ENCODE measurements around the gene CCDC183.
"Not testable (repeated sequence)": the region's sequence is repeated elsewhere in the genome, so short reads cannot be mapped to it uniquely, and the experiment has no call there.

CCDC183 gene

GRCh38 chr9:136843159-136843800 lies 47.1 kb downstream of the CCDC183 start:
- not testable (repeated sequence) for H3K9me3 ChIP-seq (ENCODE audit: insufficient read depth, low read length); H3K4me3 ChIP-seq (ENCODE audit: insufficient read length, low read depth); H3K27me3 ChIP-seq (ENCODE audit: insufficient read depth, insufficient read length); DNase-seq (ENCODE audit: low read depth, low spot score)
- Histone ChIP-seq H3K9ac (ENCODE audit: insufficient read length, low read depth) (peak overlapping the region; percentile 36), H3K4me1 (ENCODE audit: insufficient read depth, insufficient read length) (peaks cover 44% of the 10 kb centered on the region), H3K36me3 (ENCODE audit: insufficient read depth, insufficient read length, low read length) (peaks cover 27% of the 10 kb centered on the region)

- H3K9me3 ChIP-seq (ENCODE audit: insufficient read depth, low read length); DNase-seq (ENCODE audit: low read depth, low spot score); H3K27me3 ChIP-seq (ENCODE audit: insufficient read depth, insufficient read length); H3K4me3 ChIP-seq (ENCODE audit: insufficient read length, low read depth); H3K9ac ChIP-seq (ENCODE audit: insufficient read length, low read depth): not testable (repeated sequence)
- peaks cover 41% of the 10 kb centered on the region for H3K4me1 ChIP-seq (ENCODE audit: insufficient read depth, insufficient read length)
- H3K36me3 ChIP-seq (ENCODE audit: insufficient read depth, insufficient read length, low read length) = peaks cover 19% of the 10 kb centered on the region
These were observed 47.9 kb downstream of the CCDC183 start for GRCh38 chr9:136843801-136844740.

- H3K9ac ChIP-seq (ENCODE audit: insufficient read length, low read depth) = no peak overlapping the region
- H3K27me3 ChIP-seq (ENCODE audit: insufficient read depth, insufficient read length) = no peaks in the 10 kb centered on the region
- no peaks in the 10 kb centered on the region; the same call in 1 of the 2 replicates for H3K9me3 ChIP-seq (ENCODE audit: insufficient read depth, low read length)
- no peak overlapping the region for H3K4me3 ChIP-seq (ENCODE audit: insufficient read length, low read depth)
- H3K4me1 ChIP-seq (ENCODE audit: insufficient read depth, insufficient read length) = peaks cover 33% of the 10 kb centered on the region
- peaks cover 10% of the 10 kb centered on the region for H3K36me3 ChIP-seq (ENCODE audit: insufficient read depth, insufficient read length, low read length)
- TF ChIP-seq ZNF274 (IDR thresholded peaks at IDR 0.05; ENCODE audit: low read depth, low read length) (no peak), SUZ12 (IDR thresholded peaks at IDR 0.05; ENCODE audit: extremely low read depth, insufficient read depth, insufficient read length) (no peak), YY1 (IDR thresholded peaks at IDR 0.05; ENCODE audit: insufficient read depth, insufficient read length) (no peak)
- no peak for DNase-seq (ENCODE audit: low read depth, low spot score)
These were observed 48.8 kb downstream of the CCDC183 start for GRCh38 chr9:136844761-136845464.

- H3K9me3 ChIP-seq (ENCODE audit: insufficient read depth, low read length) = no peaks in the 10 kb centered on the region; the same call in 1 of the 2 replicates
- peaks cover 37% of the 10 kb centered on the region for H3K4me1 ChIP-seq (ENCODE audit: insufficient read depth, insufficient read length)
- H3K9ac ChIP-seq (ENCODE audit: insufficient read length, low read depth) = peak overlapping the region; percentile 95
- no peaks in the 10 kb centered on the region for H3K27me3 ChIP-seq (ENCODE audit: insufficient read depth, insufficient read length)
- peak overlapping the region; percentile 82 for H3K4me3 ChIP-seq (ENCODE audit: insufficient read length, low read depth)
- no peak for TF ChIP-seq YY1 (IDR thresholded peaks at IDR 0.05; ENCODE audit: insufficient read depth, insufficient read length)
- TF ChIP-seq ZNF274 (IDR thresholded peaks at IDR 0.05; ENCODE audit: low read depth, low read length) = no peak
- TF ChIP-seq SUZ12 (IDR thresholded peaks at IDR 0.05; ENCODE audit: extremely low read depth, insufficient read depth, insufficient read length) = no peak
- no peak for DNase-seq (ENCODE audit: low read depth, low spot score)
- H3K36me3 ChIP-seq (ENCODE audit: insufficient read depth, insufficient read length, low read length) = peaks cover 9% of the 10 kb centered on the region
These were observed 49.5 kb downstream of the CCDC183 start for GRCh38 chr9:136845465-136846260.

- no peaks in the 10 kb centered on the region; the same call in 1 of the 2 replicates for H3K9me3 ChIP-seq (ENCODE audit: insufficient read depth, low read length)
- H3K36me3 ChIP-seq (ENCODE audit: insufficient read depth, insufficient read length, low read length) = peaks cover 15% of the 10 kb centered on the region
- TF ChIP-seq YY1 (IDR thresholded peaks at IDR 0.05; ENCODE audit: insufficient read depth, insufficient read length) = no peak
- TF ChIP-seq SUZ12 (IDR thresholded peaks at IDR 0.05; ENCODE audit: extremely low read depth, insufficient read depth, insufficient read length) = no peak
- no peak for TF ChIP-seq ZNF274 (IDR thresholded peaks at IDR 0.05; ENCODE audit: low read depth, low read length)
- peak overlapping the region; percentile 82 for H3K4me3 ChIP-seq (ENCODE audit: insufficient read length, low read depth)
- no peaks in the 10 kb centered on the region for H3K27me3 ChIP-seq (ENCODE audit: insufficient read depth, insufficient read length)
- H3K4me1 ChIP-seq (ENCODE audit: insufficient read depth, insufficient read length) = peaks cover 36% of the 10 kb centered on the region
- peak overlapping the region; percentile 95 for H3K9ac ChIP-seq (ENCODE audit: insufficient read length, low read depth)
- DNase-seq (ENCODE audit: low read depth, low spot score) = no peak
These were observed 50.4 kb downstream of the CCDC183 start for GRCh38 chr9:136846376-136847087.

GRCh38 chr9:136847088-136847825 lies 51.1 kb downstream of the CCDC183 start:
- no peak for TF ChIP-seq ZNF274 (IDR thresholded peaks at IDR 0.05; ENCODE audit: low read depth, low read length)
- no peak for TF ChIP-seq YY1 (IDR thresholded peaks at IDR 0.05; ENCODE audit: insufficient read depth, insufficient read length)
- no peak for TF ChIP-seq SUZ12 (IDR thresholded peaks at IDR 0.05; ENCODE audit: extremely low read depth, insufficient read depth, insufficient read length)
- Histone ChIP-seq H3K36me3 (ENCODE audit: insufficient read depth, insufficient read length, low read length) (peaks cover 22% of the 10 kb centered on the region), H3K9ac (ENCODE audit: insufficient read length, low read depth) (peak overlapping the region; percentile 99), H3K4me1 (ENCODE audit: insufficient read depth, insufficient read length) (peaks cover 35% of the 10 kb centered on the region), H3K27me3 (ENCODE audit: insufficient read depth, insufficient read length) (no peaks in the 10 kb centered on the region), H3K4me3 (ENCODE audit: insufficient read length, low read depth) (peak overlapping the region; percentile 95), H3K9me3 (ENCODE audit: insufficient read depth, low read length) (no peaks in the 10 kb centered on the region; the same call in 1 of the 2 replicates)
- peak; percentile 77 for DNase-seq (ENCODE audit: low read depth, low spot score)
